SK-N-MC (cell line): ENCODE data around the gene ANKS1A.

Experiments
- EZH2 ChIP-seq: fragments of 200-600 bp; sonication (generic); IDR thresholded peaks from one replicate; pipeline ENCODE4 v1.6.1; 2017; ENCODE audit warnings: antibody characterized with exemption
- POLR2AphosphoS5 ChIP-seq: IDR thresholded peaks from 2 replicates; pipeline ENCODE4 v1.6.1; 2012; ENCODE audit warnings: mild to moderate bottlenecking, low read depth, low read length, borderline replicate concordance

GRCh38 chr6:34964564-34964963, 75.5 kb downstream of the ANKS1A start:
- TF ChIP-seq POLR2AphosphoS5 (no peak), EZH2 (no peak)
